SH-SY5Y (cell line): Measurements from ENCODE around the gene KMO.

Experiments
- GATA2 ChIP-seq: IDR thresholded peaks from 2 replicates; pipeline ENCODE4 v1.6.1; 2011; ENCODE audit warnings: mild to moderate bottlenecking, low read depth, low read length
- GATA3 ChIP-seq: IDR thresholded peaks from 2 replicates; pipeline ENCODE4 v1.6.1; 2011; ENCODE audit warnings: low read depth, mild to moderate bottlenecking, low read length, moderate library complexity

DNA sequence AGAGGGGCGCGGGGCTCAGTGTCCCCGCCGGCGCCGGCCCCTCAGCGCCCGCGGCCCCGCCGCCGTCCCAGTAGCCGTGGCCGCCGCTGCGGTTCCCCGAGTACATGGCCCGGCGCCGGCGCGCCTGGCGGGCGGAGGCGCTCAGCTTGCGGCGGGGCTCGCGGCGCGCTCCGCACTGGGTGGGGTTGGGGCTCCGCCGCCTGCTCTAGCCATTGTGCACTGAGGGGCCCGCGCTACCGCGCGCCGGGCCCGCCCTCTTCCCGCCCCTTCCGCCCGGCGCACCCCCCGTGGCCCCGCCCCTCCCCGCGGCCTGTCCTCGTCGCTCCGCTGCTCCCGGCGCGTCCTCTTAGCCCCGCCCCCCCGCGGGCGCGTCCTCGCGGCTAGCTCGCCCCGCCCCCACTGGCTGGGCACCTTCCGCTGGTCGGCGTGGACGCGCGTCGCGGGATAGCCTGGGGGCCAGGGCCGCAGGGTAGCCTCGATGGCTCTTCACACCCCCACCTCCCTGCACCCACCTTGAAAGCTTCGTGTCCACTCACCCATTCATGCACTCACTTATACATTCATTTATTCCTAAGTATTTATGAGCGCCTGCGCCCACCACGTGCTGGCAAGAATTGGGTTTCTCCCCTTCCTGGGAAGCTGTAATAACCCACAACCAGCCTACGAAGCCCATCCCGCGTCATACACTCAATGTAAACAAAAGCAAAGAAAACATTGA lies 108.1 kb downstream of the KMO start, which contains the start of the genes CHML and OPN3:
- no peak for TF ChIP-seq GATA3
- no peak for TF ChIP-seq GATA2
